Brain microvascular endothelial cell (primary cell): ENCODE data around the gene CFAP70.

Experiments used
- DNase-seq: peaks from one replicate; pipeline ENCODE4 v3.0.0-alpha.2; 2020
- H3K27ac ChIP-seq: fragments of 250-450 bp; sonication (Bioruptor Pico); 2 replicates; pipeline ENCODE4 v1.5.1; 2020; ENCODE audit warnings: mild to moderate bottlenecking, moderate library complexity
- H3K27me3 ChIP-seq: fragments of 250-450 bp; sonication (Bioruptor Pico); replicated peaks from 2 replicates; pipeline ENCODE4 v1.5.1; 2020; ENCODE audit warnings: mild to moderate bottlenecking
- H3K36me3 ChIP-seq: fragments of 250-450 bp; sonication (Bioruptor Pico); replicated peaks from 2 replicates; pipeline ENCODE4 v1.5.1; 2020; ENCODE audit warnings: mild to moderate bottlenecking
- H3K4me3 ChIP-seq: 2 replicates; pipeline ENCODE4 v1.5.1; 2011; ENCODE audit warnings: low read depth, mild to moderate bottlenecking, control low read depth, low read length, moderate library complexity
- CTCF ChIP-seq: IDR thresholded peaks from 2 replicates; pipeline ENCODE4 v1.5.1; 2011; ENCODE audit warnings: low read depth, mild to moderate bottlenecking, moderate library complexity, low read length, control low read depth, inconsistent platforms; ENCODE audit errors: missing control alignments
- in situ Hi-C: cut with HindIII; loops from 2 replicates; pipeline ENCODE4 v1.10.0; 2017; ENCODE audit warnings: low sequenced_read_pairs, low pct_ligation_motif_present

The CFAP70 gene

DNA sequence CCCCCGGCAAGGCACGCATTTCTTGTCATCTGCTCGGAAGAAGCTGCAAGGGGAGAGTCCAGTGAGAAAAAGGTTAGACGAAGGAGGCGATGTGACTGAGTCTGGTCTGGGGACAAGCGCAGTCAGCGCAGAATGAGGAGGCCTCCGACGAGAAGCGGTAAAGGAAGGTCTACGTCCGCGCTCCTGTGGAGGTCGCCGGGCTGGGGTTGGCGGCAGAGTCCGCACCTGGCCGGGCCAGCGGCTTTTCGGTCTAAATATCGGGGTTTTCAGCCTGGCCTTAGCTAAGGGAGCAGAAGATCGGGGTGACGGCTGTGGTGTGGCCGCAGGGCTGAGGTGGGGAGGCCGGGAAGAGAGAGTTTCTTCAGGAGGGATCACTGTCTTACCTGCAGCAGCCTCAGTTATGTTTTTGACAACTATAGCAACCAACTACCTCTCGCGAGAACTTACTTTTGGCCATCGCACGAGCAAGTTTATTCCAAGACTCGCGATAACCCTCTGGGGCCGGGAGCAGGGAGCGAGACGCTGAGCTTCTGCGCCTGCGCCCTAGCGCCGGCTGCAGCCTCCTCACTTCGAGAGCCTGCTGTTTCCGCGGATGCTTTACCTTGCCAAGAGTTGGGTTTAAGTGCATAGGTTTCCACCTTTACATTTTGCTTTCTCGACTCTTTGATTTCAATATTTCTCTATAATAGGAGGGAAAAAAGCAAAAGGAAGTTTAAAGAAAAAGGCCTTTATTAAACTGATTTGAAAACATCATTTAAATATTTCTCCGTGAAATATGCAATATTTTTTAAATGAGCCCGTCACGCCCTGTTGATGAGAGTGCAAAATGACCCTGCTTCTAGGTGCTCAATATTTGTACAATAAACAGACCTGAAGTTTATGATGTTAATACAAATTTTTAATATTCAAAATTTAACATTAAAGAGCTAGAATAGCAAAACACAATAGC is at the start of gene CFAP70:
CFAP70 (minus strand) TSS at position 534 of the 949 bp plus-strand sequence. CDS start 4,068 bp downstream, outside the sequence.
- TF ChIP-seq CTCF, result no peak
- Histone ChIP-seq H3K36me3 (no peaks in the 10 kb centered on the region), H3K27me3 (no peaks in the 10 kb centered on the region), H3K27ac (peak within 1 kb of the TSS; percentile 42), H3K4me3 (peak within 1 kb of the TSS; percentile 80)
- in situ Hi-C loops, result no loop called here
- peak; percentile 93 for DNase-seq

DNA sequence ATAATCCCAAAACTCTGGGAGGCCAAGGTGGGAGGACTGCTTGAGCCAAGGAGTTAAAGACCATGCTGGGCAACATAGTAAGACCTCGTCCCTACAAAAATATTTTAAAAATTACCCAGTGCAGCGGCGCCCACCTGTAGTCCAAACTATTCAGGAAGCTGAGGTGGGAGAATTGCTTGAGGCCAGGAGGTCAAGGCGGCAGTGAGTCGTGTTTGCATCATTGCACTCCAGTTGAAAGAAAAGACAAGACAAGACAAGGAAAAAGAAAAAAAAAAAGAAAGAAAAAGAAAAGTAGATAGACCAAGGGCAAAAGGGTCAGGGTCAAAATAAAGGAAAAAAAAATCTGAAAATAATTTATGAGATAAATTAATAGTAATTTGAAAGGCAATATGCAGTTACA is 49.4 kb upstream of the CFAP70 start:
- TF ChIP-seq CTCF, result no peak
- no peaks in the 10 kb centered on the region for H3K27me3 ChIP-seq
- no peak for DNase-seq
- H3K4me3 ChIP-seq, result no peak overlapping the region
- in situ Hi-C loops, result no loop called here
- no peaks in the 10 kb centered on the region for H3K36me3 ChIP-seq
- H3K27ac ChIP-seq, result no peak overlapping the region

GRCh38 chr10:73407495-73407894 is 48.8 kb upstream of the CFAP70 start:
- DNase-seq, result no peak
- H3K27ac ChIP-seq, result no peak overlapping the region
- H3K27me3 ChIP-seq, result no peaks in the 10 kb centered on the region
- no peaks in the 10 kb centered on the region for H3K36me3 ChIP-seq
- TF ChIP-seq CTCF, result no peak
- H3K4me3 ChIP-seq, result no peak overlapping the region
- in situ Hi-C loops, result no loop called here

- in situ Hi-C loops, result no loop called here
- Histone ChIP-seq H3K27me3 (no peaks in the 10 kb centered on the region), H3K4me3 (no peak overlapping the region), H3K27ac (no peak overlapping the region), H3K36me3 (no peaks in the 10 kb centered on the region)
- peak; percentile 7 for DNase-seq
- no peak for TF ChIP-seq CTCF
Measured at GRCh38 chr10:73406846-73407245, 48.2 kb upstream of the CFAP70 start.

- Histone ChIP-seq H3K36me3 (no peaks in the 10 kb centered on the region), H3K27me3 (no peaks in the 10 kb centered on the region), H3K27ac (no peak overlapping the region), H3K4me3 (no peak overlapping the region)
- in situ Hi-C loops, result no loop called here
- no peak for TF ChIP-seq CTCF
- no peak for DNase-seq
Measured at GRCh38 chr10:73405556-73405955, 46.9 kb upstream of the CFAP70 start.
